Choroid plexus epithelial cell (primary cell): Measurements from ENCODE around the gene TH.

Experiments used
- DNase-seq: peaks from one replicate; pipeline ENCODE4 v3.0.0-alpha.2; 2010; ENCODE audit warnings: low read depth
- H3K4me3 ChIP-seq: 2 replicates; pipeline ENCODE4 v1.5.1; 2011; ENCODE audit warnings: low read depth, mild to moderate bottlenecking, control low read depth, low read length, moderate library complexity
- CTCF ChIP-seq: conservative IDR thresholded peaks from 2 replicates; pipeline ENCODE4 v1.5.1; 2011; ENCODE audit warnings: low read depth, mild to moderate bottlenecking, control low read depth, inconsistent platforms, low read length, moderate library complexity

The TH gene

GRCh38 chr11:2168286-2169004 is 3.2 kb downstream of the TH start:
- no peak overlapping the region for H3K4me3 ChIP-seq
- no peak for DNase-seq
- TF ChIP-seq CTCF, result no peak

GRCh38 chr11:2167141-2168045 is 4.2 kb downstream of the TH start:
- no peak for TF ChIP-seq CTCF
- DNase-seq, result no peak
- H3K4me3 ChIP-seq, result no peak overlapping the region

GRCh38 chr11:2166091-2166851 is 5.3 kb downstream of the TH start:
- peak; percentile 55 for TF ChIP-seq CTCF
- DNase-seq, result peak; percentile 23
- H3K4me3 ChIP-seq, result no peak overlapping the region

GRCh38 chr11:2165571-2165970 is 6.0 kb downstream of the TH start:
- no peak for TF ChIP-seq CTCF
- no peak overlapping the region for H3K4me3 ChIP-seq

GRCh38 chr11:2164861-2165555 is 6.6 kb downstream of the TH start:
- no peak overlapping the region for H3K4me3 ChIP-seq
- no peak for TF ChIP-seq CTCF
- DNase-seq, result no peak

More at GRCh38 chr11:2165571-2165970, 6.0 kb downstream of the TH start:
- DNase-seq, result no peak

GRCh38 chr11:2164081-2164480 is 7.5 kb downstream of the TH start:
- H3K4me3 ChIP-seq, result no peak overlapping the region
- TF ChIP-seq CTCF, result no peak
- DNase-seq, result no peak
